Fibroblast of the conjunctiva (primary cell): ENCODE measurements around the gene CAMK2A.

Experiments
- DNase-seq: peaks from one replicate; pipeline ENCODE4 v3.0.0-alpha.2; 2010; ENCODE audit warnings: low read depth

CAMK2A gene

GRCh38 chr5:150184990-150185912 lies 104.3 kb downstream of the CAMK2A start:
- no peak for DNase-seq

GRCh38 chr5:150184006-150184405 lies 105.6 kb downstream of the CAMK2A start:
- DNase-seq = no peak

GRCh38 chr5:150183436-150183835 lies 106.1 kb downstream of the CAMK2A start:
- no peak for DNase-seq

- DNase-seq = no peak
Observed at GRCh38 chr5:150182774-150183173, 106.8 kb downstream of the CAMK2A start.

GRCh38 chr5:150181766-150182545 lies 107.6 kb downstream of the CAMK2A start:
- DNase-seq = no peak

GRCh38 chr5:150181027-150181426 lies 108.5 kb downstream of the CAMK2A start:
- no peak for DNase-seq

- DNase-seq = no peak
Observed at GRCh38 chr5:150180241-150181026, 109.1 kb downstream of the CAMK2A start.

GRCh38 chr5:150179019-150179620 lies 110.5 kb downstream of the CAMK2A start:
- DNase-seq = no peak

GRCh38 chr5:150178262-150178661 lies 111.3 kb downstream of the CAMK2A start:
- no peak for DNase-seq

- DNase-seq = no peak
Observed at GRCh38 chr5:150177721-150178120, 111.9 kb downstream of the CAMK2A start.

GRCh38 chr5:150176745-150177477 lies 112.7 kb downstream of the CAMK2A start:
- DNase-seq = no peak

- no peak for DNase-seq
Observed at GRCh38 chr5:150175536-150175935, 114.0 kb downstream of the CAMK2A start.

GRCh38 chr5:150175076-150175475 lies 114.5 kb downstream of the CAMK2A start:
- DNase-seq = no peak

GRCh38 chr5:150174285-150174684 lies 115.3 kb downstream of the CAMK2A start:
- no peak for DNase-seq

GRCh38 chr5:150173161-150173560 lies 116.4 kb downstream of the CAMK2A start:
- no peak for DNase-seq

GRCh38 chr5:150172556-150172955 lies 117.0 kb downstream of the CAMK2A start:
- no peak for DNase-seq

- no peak for DNase-seq
Observed at GRCh38 chr5:150172145-150172544, 117.4 kb downstream of the CAMK2A start.
